ENCODE results near the gene MCM10.

- TF ChIP-seq CTCF (IDR thresholded peaks at IDR 0.05), result no peak
- no peak for TF ChIP-seq POLR2A (IDR thresholded peaks at IDR 0.05)
- no peak for TF ChIP-seq POLR2AphosphoS5 (IDR thresholded peaks at IDR 0.05)
Observed at GRCh38 chr10:13184730-13185514, 23.6 kb downstream of the MCM10 start.
